Measurements from ENCODE around the gene LPXN.

The LPXN gene

GRCh38 chr11:58575377-58576020 lies at the start of gene LPXN:
LPXN (minus strand) TSS chr11:58575856; CDS start chr11:58575772, 84 bp downstream.
- no peak for DNase-seq

GRCh38 chr11:58625086-58625485 lies 49.4 kb upstream of the LPXN start:
- no peak for DNase-seq

GRCh38 chr11:58622344-58622743 lies 46.7 kb upstream of the LPXN start, which contains the start of gene CNTF:
CNTF (plus strand) TSS chr11:58622665; CDS start chr11:58622753, 88 bp downstream.
- DNase-seq = no peak

DNA sequence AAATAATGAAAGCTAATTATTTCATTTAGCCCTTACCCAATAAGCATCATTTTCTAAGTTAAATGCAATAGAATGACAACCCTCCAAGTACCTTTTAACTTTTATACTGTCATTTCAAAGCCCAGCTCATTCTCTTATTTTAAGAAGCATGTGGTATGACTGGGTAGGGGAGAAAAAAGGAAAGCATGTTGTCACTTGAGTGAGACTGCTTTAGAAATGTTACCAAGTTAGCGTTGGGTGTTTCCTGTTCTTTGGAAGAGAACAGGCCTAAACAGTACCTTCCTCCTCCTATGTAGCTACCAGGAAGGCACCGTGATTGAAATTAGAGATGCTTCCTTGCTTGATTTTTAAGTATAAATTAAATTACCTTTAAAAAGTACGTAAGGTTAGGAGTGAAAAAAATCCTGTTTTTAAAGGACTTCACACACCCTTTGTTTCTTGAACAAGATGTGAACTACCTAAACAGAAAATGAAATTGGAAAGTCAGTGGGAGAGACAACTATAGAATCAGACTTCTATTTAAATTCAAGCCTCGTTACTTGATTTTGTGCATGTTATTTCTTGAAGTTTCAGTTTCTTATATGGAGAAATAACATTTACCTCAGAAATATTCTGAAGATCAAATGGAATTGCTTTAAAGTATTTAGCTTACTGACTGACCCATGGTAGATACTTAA lies 46.1 kb upstream of the LPXN start:
- DNase-seq = no peak

GRCh38 chr11:58617976-58618557 lies 42.4 kb upstream of the LPXN start:
- DNase-seq = no peak

- DNase-seq = peak; percentile 34
These were observed 40.9 kb upstream of the LPXN start for GRCh38 chr11:58616594-58616993.

DNA sequence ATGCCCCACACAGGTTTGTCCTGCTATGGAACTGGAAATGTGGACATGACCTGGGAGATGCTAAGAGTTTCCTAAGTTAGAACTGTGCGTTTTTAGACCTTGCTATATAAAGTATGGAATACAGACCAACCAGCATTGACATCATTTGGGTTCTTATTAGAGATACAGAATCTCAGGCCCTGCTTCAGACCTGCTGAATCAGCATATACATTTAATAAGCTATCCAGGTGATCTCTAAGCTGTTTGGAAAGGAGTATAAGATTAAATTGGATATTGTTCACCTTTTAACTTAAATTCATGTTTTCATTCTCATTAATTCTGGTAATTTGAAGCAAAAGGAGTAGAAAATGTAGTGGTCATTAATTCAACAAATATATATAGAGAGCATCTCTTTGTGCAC lies 39.9 kb upstream of the LPXN start:
- no peak for DNase-seq

DNA sequence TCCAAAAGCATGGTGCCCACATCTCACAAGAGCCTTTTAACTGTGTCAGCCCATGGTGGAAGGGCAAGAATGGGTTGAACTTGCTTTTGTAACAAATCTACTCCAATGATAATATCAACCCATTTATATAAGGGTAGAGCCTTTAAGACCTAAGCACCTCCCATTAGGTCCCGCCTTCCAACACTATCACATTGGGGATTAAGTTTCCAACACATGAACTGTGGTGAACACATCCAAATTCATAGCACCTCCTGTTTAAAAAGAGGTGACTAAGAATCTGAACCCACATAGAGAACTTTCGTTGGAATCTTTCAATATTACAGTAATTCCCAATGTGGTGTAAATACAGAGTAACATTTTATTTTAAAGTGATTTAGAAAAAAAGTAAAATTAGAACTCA lies 37.6 kb upstream of the LPXN start:
- no peak for DNase-seq

DNA sequence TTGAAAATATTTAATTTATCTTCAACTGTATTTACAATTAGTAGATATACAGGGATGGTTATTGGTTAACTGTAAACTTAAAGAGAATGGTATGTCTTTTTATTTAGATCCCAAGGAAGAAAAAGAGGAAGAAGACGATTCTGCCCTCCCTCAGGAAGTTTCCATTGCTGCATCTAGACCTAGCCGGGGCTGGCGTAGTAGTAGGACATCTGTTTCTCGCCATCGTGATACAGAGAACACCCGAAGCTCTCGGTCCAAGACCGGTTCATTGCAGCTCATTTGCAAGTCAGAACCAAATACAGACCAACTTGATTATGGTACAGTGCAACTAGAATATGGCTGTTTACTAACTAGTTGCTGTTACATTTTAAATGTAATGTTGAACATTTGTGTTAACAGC lies 34.1 kb upstream of the LPXN start:
- DNase-seq = no peak

- DNase-seq = no peak
These were observed 32.7 kb upstream of the LPXN start for GRCh38 chr11:58608331-58608730.

DNA sequence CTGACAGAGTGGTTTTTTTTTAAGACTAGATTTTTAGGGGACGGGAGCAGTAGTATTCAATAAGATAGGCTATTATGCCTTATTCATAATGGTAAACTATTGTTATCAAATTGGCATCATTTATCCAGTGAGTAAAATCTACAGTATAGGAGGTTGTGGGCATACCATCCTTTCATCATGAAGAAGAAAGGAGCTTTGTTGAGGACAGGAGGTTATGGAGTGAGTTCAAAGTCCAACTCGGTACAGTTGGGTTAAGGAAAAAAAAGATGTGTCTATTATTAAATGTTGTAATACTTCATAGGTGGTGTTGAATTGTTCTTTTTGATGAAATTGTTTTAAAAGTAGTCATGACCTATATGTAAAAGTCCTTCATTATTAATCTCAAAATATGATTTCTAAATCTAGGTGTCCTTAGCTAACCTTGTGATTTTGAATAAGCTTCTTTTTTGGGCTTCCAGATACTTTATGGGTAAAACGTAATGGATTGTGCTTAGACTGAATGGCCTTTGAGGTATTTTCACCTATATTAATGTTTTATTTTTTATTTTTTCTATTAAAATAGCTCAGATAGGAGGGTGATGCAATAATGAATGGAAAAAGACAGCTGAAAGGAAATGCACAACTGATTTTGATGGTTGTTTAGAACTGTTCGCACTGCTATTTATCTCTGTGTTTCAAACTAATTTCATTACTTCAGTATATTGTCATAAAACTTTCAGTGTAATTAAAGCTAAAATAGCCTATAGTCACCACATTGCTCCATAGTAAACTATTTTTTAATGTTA lies 31.5 kb upstream of the LPXN start:
- no peak for DNase-seq

DNA sequence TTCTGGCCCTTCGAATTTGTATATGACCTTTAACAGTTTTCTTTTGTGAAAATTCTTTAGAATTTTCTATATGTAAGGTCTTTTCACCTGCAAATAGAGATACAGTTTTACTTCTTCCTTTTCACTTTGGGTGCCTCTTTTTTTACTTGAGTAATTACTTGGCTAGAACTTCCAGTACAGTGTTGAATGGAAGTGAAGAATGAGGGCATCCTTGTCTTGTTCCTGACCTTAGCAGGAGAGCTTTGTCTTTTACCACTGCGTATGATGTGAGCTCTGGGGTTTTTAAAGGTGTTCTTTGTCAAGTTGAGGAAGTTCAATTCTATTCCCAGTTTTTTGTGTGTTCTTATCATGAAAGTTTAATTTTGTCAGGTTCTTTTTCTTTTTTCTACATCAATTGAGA lies 24.9 kb upstream of the LPXN start:
- no peak for DNase-seq

DNA sequence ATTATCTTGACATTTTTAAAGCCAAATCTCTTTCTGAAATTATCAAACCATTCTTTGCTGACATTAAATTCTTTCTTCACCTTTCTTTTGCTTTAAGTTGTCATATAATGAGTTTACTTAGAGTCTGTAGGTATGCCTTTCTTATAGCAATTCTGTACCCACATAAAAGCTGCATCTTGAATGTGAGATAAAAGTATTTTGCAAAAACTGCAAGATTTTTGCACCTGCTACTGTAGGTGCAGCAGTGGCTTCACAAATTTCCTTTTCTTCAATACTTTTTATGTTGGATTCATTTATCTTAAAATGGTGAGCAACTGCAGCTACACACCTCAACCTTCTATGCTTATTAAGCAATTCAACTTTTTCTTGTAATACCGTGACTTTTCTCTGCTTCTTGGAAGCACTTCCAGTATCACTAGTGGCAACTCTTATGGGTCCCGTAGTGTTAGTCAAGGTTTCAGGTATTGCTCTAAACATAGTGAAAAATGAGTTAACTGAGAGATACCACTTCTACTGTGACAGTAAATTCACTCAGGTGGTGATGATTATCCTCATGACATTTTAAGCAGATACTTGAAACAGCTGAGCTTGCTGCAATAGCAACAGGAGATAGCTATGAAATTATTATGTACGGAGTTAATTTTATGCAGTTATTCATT lies 22.0 kb upstream of the LPXN start:
- no peak for DNase-seq

DNA sequence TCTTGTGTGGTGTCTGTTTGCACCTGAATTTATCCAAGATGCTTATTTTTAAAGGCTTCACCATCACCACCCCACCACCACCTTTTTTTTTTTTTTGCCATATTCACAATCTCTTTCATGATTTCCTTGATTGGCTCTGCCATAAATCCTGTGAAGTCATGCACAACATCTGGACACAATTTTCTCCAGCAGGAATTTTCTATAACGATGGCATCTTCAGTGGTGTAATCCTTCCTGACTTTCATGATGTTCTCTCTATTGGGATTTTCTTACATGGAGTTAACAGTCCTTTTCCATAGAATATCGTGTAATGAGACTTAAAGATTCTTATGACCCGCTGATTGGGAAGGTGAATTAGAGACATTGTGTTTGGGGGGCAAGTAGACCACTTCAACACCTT lies 21.0 kb upstream of the LPXN start:
- no peak for DNase-seq

GRCh38 chr11:58594826-58595225 lies 19.2 kb upstream of the LPXN start:
- DNase-seq = no peak

DNA sequence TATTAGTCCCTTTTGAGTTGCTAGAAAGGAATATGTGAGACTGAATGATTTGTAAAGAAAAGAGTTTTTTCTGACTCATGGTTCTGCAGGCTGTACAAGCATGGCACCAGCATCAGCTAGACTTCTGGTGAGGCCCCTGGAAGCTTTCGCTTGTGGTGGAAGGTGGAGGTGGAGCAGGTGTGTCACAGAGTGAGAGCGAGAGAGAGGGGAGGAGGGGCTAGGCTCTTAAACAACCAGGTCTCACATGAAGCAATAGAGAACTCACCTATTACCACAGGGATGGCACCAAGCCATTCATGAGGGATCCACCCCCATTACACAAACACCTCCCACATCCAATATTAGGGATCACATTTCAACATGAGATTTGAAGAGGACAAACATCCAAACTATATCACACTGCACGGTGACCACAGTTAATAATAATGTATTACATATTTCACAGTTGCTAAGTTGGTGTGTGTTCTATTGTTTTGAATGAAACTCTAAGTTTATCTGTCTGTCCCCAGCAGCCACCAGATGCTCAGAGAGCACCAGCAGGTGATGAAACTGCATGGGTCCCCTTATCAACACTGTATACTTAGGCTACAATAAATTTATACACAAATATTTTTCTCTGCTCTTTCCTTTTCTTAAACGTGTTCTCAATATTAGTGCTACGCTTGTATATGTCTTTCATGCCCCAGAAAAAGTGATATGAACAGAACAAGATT lies 17.3 kb upstream of the LPXN start:
- DNase-seq = no peak

- no peak for DNase-seq
These were observed 16.0 kb upstream of the LPXN start for GRCh38 chr11:58591659-58592058.

DNA sequence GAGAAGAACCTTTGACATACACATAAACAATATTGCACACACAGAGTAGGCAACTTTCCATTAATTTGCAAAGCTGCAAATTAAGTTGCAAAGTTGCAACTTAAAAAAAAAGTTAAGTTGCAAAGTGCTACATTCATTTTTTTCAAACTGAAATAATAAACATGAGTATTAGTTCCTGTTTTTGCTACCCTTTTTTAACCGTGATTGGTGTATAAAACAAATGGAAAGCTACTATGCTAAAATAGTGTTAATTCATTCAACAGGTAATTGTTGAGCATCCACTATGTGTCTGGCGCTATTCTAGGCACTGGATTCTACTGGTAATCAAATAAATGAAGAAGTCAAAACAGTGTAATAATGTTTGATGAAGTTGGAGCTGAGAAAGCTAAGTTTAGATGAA lies 11.3 kb upstream of the LPXN start:
- no peak for DNase-seq

- no peak for DNase-seq
These were observed 6.8 kb upstream of the LPXN start for GRCh38 chr11:58582437-58582836.

DNA sequence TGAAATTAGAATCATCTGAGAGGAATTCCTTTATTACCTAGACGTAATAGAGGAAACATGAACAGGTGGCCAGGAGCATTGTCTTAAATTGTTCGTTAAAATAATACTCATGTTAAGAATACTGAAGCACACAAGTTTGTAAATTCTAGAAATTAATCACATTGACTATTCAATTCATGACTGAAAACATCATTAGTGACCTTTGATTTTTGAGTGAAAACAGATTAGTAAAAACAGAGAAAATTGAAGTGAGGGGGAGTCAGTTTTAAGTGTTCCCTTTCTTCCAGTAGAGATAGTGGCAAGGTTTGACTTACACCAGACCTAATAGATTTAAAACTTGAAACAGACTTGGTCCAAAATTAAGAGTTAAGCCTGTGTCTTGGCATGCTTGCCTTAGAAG lies 4.7 kb upstream of the LPXN start:
- DNase-seq = no peak

- DNase-seq = peak; percentile 68
These were observed 3.8 kb upstream of the LPXN start for GRCh38 chr11:58579192-58580129.

Measured in amniotic stem cell (primary cell).